ENCODE data around the gene AHCYL2.

- TF ChIP-seq, protein P1, sequence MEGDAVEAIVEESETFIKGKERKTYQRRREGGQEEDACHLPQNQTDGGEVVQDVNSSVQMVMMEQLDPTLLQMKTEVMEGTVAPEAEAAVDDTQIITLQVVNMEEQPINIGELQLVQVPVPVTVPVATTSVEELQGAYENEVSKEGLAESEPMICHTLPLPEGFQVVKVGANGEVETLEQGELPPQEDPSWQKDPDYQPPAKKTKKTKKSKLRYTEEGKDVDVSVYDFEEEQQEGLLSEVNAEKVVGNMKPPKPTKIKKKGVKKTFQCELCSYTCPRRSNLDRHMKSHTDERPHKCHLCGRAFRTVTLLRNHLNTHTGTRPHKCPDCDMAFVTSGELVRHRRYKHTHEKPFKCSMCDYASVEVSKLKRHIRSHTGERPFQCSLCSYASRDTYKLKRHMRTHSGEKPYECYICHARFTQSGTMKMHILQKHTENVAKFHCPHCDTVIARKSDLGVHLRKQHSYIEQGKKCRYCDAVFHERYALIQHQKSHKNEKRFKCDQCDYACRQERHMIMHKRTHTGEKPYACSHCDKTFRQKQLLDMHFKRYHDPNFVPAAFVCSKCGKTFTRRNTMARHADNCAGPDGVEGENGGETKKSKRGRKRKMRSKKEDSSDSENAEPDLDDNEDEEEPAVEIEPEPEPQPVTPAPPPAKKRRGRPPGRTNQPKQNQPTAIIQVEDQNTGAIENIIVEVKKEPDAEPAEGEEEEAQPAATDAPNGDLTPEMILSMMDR (IDR thresholded peaks at IDR 0.05; ENCODE audit: poor library complexity, severe bottlenecking): no peak
- no peak for TF ChIP-seq EP300 (conservative IDR thresholded peaks at IDR 0.05; ENCODE audit: poor library complexity, severe bottlenecking)
Observed at GRCh38 chr7:129205126-129205818, 19.6 kb upstream of the AHCYL2 start.

All from neural cell (in vitro differentiated cells).